Dendritic cell treated with granulocyte-macrophage colony-stimulating factor and Interleukin-4, amounts not matched to agents 40 ng/mL and 50 ng/mL, for 4 days (primary cell): Measurements from ENCODE around the gene NFIX.

Experiments
- H3K27ac Mint-ChIP-seq: one replicate; pipeline ENCODE4 v1.8.0; 2022; ENCODE audit warnings: mild to moderate bottlenecking, mixed read lengths
- H3K27me3 Mint-ChIP-seq: one replicate; pipeline ENCODE4 v1.8.0; 2022; ENCODE audit warnings: mild to moderate bottlenecking, mixed read lengths
- H3K36me3 Mint-ChIP-seq: one replicate; pipeline ENCODE4 v1.8.0; 2022; ENCODE audit warnings: low read depth, mixed read lengths
- H3K4me1 Mint-ChIP-seq: one replicate; pipeline ENCODE4 v1.8.0; 2022; ENCODE audit warnings: low read depth, mixed read lengths
- H3K4me3 Mint-ChIP-seq: one replicate; pipeline ENCODE4 v1.8.0; 2022; ENCODE audit warnings: mild to moderate bottlenecking, moderate library complexity, mixed read lengths
- H3K9me3 Mint-ChIP-seq: one replicate; pipeline ENCODE4 v1.8.0; 2022; ENCODE audit warnings: mixed read lengths
- intact Hi-C: fragments of 100-400 bp; cut with micrococcal nuclease; formaldehyde crosslinking; loops from one replicate; pipeline ENCODE4 v1.15.0; 2022

The NFIX gene

DNA sequence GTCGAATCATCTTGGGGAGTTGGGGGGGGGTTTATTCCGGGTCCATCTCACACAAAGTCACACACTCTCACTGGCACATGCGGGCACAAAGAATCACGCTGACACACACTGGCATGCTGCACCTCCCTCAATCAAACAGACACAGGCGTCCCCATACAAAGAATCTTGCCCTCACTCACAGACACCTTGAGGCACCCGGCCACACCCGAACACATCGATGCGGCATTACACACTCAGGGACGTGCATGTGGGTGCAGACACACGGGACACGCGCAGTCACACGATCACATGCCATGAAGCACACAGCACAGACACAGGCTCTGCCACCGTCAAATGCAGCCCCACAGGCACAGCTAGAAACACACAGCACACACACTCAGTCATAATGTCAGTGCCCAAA lies 7.8 kb downstream of the NFIX start:
- H3K27ac Mint-ChIP-seq, result no peak overlapping the region
- intact Hi-C loops, result no loop called here
- no peaks in the 10 kb centered on the region for H3K9me3 Mint-ChIP-seq
- no peaks in the 10 kb centered on the region for H3K36me3 Mint-ChIP-seq
- H3K27me3 Mint-ChIP-seq, result peaks cover 3% of the 10 kb centered on the region
- H3K4me3 Mint-ChIP-seq, result no peak overlapping the region
- no peaks in the 10 kb centered on the region for H3K4me1 Mint-ChIP-seq

- Mint-ChIP-seq H3K9me3 (no peaks in the 10 kb centered on the region), H3K4me1 (no peaks in the 10 kb centered on the region), H3K27ac (no peak overlapping the region), H3K4me3 (no peak overlapping the region), H3K36me3 (no peaks in the 10 kb centered on the region), H3K27me3 (peaks cover 12% of the 10 kb centered on the region)
- intact Hi-C loops, result no loop called here
These were observed 9.0 kb downstream of the NFIX start for GRCh38 chr19:13004273-13004672.

DNA sequence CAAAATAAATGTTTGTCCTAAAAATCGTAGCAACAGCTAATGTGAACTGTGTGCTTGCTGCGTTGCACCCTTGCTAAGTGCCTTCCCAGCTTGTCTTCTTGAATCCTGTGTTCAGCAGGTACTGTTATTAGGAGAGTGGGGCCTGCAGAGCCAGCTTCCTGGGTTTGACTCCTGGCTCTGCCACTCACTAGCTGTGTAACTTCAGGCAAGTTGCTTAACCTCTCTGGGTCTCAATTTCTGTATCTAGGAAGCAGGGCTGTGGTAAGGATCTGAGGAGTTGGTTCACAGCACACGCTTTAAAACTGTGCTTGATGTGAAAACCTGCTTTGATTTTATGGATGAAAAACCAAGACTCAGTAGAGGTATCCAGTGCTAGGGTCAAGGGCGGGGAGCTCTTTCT lies 10.0 kb downstream of the NFIX start:
- Mint-ChIP-seq H3K4me3 (no peak overlapping the region), H3K36me3 (no peaks in the 10 kb centered on the region), H3K27ac (no peak overlapping the region), H3K27me3 (peaks cover 20% of the 10 kb centered on the region), H3K9me3 (no peaks in the 10 kb centered on the region), H3K4me1 (peaks cover 1% of the 10 kb centered on the region)
- intact Hi-C loops, result no loop called here

DNA sequence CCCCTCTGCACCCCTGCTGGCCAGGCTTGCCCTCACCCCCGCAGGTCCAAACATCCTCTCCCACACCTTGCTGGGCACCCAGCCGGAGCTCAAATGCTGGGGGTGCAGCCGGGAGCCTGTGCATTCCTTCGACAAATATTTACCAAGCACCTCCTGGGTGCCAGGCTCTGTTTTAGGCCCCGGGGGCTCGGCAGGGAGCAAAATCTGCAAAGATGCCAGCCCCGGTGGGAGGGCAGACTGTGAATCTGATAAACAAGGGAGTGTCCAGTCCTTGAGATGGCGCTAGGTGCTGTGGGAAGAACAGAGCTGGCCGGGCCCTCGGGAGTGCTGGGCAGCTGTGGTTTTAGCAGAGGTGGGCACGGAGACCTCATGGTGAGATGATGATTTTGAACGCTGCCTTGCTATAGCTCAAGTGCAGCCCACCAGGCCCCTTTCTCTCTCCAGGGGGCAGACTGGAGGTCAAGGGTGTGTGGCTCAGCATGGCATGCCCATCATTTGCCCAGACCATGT lies 10.6 kb downstream of the NFIX start:
- H3K4me1 Mint-ChIP-seq, result peaks cover 4% of the 10 kb centered on the region
- no peak overlapping the region for H3K4me3 Mint-ChIP-seq
- no peaks in the 10 kb centered on the region for H3K36me3 Mint-ChIP-seq
- H3K27ac Mint-ChIP-seq, result no peak overlapping the region
- no peaks in the 10 kb centered on the region for H3K9me3 Mint-ChIP-seq
- H3K27me3 Mint-ChIP-seq, result peaks cover 26% of the 10 kb centered on the region
- intact Hi-C loops, result no loop called here

DNA sequence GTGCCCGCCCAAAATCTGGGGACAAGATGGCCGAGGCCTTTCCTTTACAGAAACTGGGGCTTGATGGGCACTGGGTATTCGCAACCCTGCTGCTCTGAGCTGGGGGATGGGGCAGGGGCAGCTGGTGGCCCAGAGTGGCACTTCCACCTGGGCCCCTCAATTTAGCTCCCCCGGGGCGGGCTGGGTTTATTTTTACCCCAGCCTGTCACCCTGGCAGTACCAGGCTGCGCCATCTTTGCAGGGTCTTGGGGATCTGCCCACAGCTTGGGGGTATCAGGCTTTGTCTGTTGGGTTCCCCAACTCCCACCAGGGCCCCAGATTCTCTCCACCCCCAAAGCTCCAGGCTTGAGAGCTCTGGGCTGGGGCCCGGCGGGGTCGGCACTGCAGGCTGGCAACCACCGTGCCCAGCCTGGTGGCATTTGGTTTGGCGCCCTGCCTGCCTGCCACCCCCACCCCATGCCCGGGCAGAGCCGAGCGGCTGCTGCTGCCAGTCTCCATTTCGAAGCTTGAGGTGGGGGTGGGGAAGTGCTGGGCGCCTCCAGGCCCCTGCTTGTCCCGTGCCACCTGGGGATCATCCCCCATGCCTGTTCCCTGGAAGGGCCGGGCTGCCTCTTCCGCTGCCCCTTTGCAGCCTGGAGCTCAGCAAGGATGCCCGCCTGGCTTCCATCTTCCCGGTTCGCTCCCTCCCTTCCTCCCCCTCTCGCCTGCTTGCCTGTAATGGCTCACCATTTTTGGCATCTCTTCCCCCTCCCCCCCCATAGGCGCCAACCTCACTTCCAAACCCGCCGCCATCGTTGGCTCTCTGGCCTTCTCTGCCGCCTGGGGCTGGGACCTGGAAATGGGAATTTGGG lies 11.4 kb downstream of the NFIX start:
- H3K36me3 Mint-ChIP-seq, result no peaks in the 10 kb centered on the region
- H3K4me1 Mint-ChIP-seq, result peaks cover 4% of the 10 kb centered on the region
- no peaks in the 10 kb centered on the region for H3K9me3 Mint-ChIP-seq
- H3K27ac Mint-ChIP-seq, result no peak overlapping the region
- H3K27me3 Mint-ChIP-seq, result peaks cover 34% of the 10 kb centered on the region
- no peak overlapping the region for H3K4me3 Mint-ChIP-seq
- intact Hi-C loops, result no loop called here

- intact Hi-C loops, result no loop called here
- H3K4me1 Mint-ChIP-seq, result peaks cover 7% of the 10 kb centered on the region
- H3K36me3 Mint-ChIP-seq, result no peaks in the 10 kb centered on the region
- peaks cover 40% of the 10 kb centered on the region for H3K27me3 Mint-ChIP-seq
- H3K9me3 Mint-ChIP-seq, result no peaks in the 10 kb centered on the region
- no peak overlapping the region for H3K4me3 Mint-ChIP-seq
- no peak overlapping the region for H3K27ac Mint-ChIP-seq
These were observed 12.2 kb downstream of the NFIX start for GRCh38 chr19:13007292-13008045.

DNA sequence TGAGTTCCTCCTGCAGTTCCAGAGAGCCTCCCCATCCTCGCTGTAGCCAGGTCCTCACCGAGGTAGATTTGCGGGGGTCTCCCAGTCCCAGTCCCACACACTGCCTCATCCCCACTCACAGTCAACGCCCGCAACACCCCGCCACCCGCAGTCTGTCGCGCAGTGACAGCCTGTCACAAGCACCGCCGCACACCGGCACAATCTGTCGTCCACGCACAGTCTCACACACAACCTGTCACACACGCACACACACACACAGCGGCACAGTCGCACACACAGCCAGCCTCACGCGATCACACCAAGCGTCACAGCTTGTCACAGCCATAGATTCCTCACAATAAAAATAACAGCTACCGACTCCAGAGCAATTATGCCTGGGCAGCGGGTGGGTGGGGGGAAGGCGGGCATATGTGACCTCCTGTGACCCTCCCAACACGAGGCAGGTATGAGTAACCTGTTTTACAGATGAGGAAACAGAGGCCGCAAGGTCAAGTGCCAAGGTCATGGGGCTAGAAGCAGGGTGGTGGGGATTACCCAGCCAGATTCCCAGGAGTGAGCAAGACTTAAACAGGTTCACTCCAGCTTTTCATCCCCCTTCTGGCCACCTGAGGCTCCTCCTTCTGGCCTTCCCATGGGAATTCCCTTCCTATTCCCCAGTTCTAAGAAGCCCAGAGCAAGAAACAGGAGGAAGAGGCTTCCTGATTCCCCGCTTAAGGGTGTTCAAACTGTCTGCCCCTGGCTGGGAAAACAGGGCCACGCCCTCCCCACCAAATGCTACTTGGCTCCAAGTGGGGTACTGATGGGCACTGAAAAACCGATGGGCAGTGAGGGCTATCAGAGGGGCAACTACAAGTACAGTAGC lies 13.9 kb downstream of the NFIX start:
- Mint-ChIP-seq H3K27ac (no peak overlapping the region), H3K9me3 (no peaks in the 10 kb centered on the region), H3K36me3 (no peaks in the 10 kb centered on the region), H3K27me3 (peaks cover 56% of the 10 kb centered on the region), H3K4me3 (no peak overlapping the region), H3K4me1 (peaks cover 24% of the 10 kb centered on the region)
- intact Hi-C loops, result no loop called here

GRCh38 chr19:13010038-13010991 lies 15.0 kb downstream of the NFIX start:
- H3K36me3 Mint-ChIP-seq, result no peaks in the 10 kb centered on the region

DNA sequence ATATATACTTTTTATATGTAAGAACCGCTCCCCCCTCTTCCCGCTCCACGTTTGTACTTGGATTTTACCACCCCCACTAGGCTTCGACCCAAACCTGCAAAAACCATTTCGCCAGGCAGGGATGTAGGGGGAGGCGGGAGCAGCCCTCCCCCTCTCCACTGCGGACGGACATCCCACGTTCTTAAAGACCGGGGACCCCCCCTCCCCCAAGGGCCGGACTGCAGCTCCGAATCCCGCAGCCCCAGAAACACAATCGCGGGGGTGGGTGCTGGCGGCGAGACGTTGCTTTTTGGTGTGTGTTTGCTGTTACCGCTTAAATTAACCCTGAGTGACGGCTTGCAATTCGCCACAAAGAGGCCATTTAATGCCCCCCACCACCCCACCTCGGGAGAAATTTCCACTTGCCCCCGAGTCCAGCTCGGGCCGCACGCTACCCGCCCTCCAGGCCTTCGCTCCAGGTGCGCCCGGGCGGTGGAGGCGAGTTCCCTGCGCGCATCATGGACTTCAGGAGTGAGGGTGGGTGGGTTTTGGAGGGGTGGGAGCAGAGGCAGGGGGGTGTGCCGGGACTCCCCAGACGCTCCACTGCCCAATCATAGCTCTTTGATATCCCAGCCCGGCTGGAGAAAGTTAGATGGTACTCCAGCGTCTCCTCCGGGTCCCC lies 15.8 kb downstream of the NFIX start:
- Mint-ChIP-seq H3K4me3 (no peak overlapping the region), H3K27me3 (peaks cover 71% of the 10 kb centered on the region), H3K4me1 (peaks cover 31% of the 10 kb centered on the region), H3K9me3 (no peaks in the 10 kb centered on the region), H3K27ac (no peak overlapping the region), H3K36me3 (no peaks in the 10 kb centered on the region)
- intact Hi-C loops, result no loop called here

More at GRCh38 chr19:13010038-13010991, 15.0 kb downstream of the NFIX start:
- Mint-ChIP-seq H3K27me3 (peaks cover 66% of the 10 kb centered on the region), H3K27ac (no peak overlapping the region), H3K9me3 (no peaks in the 10 kb centered on the region), H3K4me3 (no peak overlapping the region), H3K4me1 (peaks cover 31% of the 10 kb centered on the region)
- intact Hi-C loops, result no loop called here

DNA sequence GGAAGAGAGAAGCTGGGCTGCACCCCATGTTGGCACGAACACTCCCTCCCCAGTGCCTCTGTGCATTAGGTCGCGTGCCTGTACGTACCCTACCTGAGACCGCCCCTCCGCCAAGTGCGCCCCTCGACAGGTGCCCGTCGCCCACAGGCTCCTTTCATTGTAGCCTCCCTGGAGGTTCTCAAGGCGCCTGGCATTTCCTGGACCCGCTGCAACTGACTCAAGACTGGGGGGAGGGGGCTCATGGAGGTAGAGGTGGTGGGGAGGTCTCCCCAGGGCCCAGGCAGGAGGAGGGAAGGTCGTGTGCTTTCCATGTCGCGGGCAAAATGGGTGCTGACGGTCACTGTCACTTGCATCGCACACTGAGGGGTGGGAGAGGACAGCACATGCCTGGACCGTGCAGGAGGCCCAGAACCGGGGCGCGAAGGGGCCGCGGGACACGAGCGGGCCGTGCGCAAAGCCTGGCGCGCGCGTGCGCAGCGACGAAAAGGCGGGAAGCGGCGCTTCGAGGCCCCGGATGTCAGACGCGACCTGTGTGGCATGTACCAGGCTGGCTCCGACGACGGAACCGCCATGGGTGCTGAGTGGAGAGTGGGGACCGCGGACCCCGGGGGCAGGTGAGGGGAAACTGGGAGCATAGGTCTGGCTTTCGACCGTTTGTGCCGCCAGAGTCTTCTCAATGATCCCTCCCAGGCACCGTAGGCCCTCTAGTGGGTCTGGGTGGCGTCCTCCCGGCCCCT lies 16.5 kb downstream of the NFIX start:
- no peak overlapping the region for H3K27ac Mint-ChIP-seq
- no peaks in the 10 kb centered on the region for H3K36me3 Mint-ChIP-seq
- peaks cover 31% of the 10 kb centered on the region for H3K4me1 Mint-ChIP-seq
- H3K4me3 Mint-ChIP-seq, result no peak overlapping the region
- no peaks in the 10 kb centered on the region for H3K9me3 Mint-ChIP-seq
- peaks cover 77% of the 10 kb centered on the region for H3K27me3 Mint-ChIP-seq
- intact Hi-C loops, result no loop called here

DNA sequence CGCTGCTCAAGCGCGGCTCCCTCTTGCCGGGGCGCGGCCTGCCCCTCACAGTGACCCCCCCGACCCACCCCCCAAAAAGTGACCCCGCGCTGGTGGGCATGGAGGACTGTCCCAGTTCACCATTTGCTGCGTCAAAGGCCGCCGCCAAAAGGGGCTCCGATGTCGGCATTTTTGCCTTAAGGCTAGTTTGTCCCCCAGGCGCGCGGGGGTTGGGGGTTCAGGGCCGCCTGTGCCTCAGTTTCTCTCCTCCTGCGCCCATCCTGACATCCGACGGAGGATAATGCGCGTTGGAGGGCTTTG lies 17.1 kb downstream of the NFIX start:
- intact Hi-C loops, result no loop called here
- Mint-ChIP-seq H3K4me3 (peak overlapping the region; percentile 81), H3K36me3 (no peaks in the 10 kb centered on the region), H3K4me1 (peaks cover 31% of the 10 kb centered on the region), H3K27ac (no peak overlapping the region), H3K9me3 (no peaks in the 10 kb centered on the region), H3K27me3 (peaks cover 82% of the 10 kb centered on the region)
